ENCODE data around the gene PDE4B.
A peak's percentile ranks its signal among the peaks of the same experiment; 100 is the strongest.
"Not testable (repeated sequence)": the region's sequence is repeated elsewhere in the genome, so short reads cannot be mapped to it uniquely, and the experiment has no call there.

The PDE4B gene

GRCh38 chr1:66320231-66320630 is 527.5 kb downstream of the PDE4B start:
- DNase-seq = no peak

DNA sequence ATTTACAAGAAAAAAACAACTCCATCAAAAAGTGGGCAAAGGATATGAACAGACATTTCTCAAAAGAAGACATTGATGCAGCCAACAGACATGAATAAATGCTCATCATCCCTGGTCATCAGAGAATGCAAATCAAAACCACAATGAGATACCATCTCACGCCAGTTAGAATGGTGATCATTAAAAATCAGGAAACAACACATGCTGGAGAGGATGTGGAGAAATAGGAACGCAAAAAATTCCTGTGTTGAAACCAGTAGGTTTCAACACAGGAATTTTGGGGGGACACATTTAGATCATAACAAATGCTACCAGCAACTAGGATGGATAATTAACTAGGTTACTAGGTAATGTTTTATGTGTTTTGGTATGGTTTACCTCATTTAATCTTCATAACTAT is 529.8 kb downstream of the PDE4B start:
- DNase-seq = not testable (repeated sequence)

DNA sequence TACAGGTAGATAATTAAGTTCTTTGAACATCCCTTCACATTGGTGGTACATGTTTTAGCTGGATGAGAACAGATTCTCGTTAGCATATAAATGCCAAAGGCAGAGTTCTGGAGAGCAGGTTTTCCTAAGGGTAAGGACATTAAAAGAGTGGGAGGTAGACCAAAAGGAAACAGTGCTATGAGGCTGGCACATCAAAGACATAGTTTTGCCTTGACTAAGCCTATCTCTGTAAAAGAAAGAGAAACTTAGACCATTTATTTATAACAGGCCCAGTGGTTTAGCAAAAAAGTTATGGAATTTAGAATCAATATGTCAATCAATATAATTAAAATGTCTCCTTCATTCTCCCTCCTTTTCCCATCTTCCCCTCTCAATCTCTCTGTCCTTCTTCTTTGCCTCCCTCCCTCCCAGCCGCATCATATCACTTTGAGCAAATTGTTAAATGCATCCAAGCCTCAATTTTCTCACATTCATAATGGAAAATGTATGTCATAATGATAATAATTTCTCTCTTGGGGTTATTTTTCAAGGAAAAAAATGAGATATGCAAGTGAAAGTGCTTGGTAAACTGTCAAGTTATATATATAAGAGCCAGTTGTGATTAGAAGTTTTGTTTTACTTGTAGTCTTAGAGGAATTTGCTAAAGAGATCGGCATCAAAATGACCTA is 531.4 kb downstream of the PDE4B start:
- DNase-seq = no peak

GRCh38 chr1:66325594-66326380 is 533.1 kb downstream of the PDE4B start:
- DNase-seq = no peak

GRCh38 chr1:66326867-66327266 is 534.2 kb downstream of the PDE4B start:
- DNase-seq = no peak

GRCh38 chr1:66327588-66327987 is 534.9 kb downstream of the PDE4B start:
- no peak for DNase-seq

GRCh38 chr1:66328896-66329295 is 536.2 kb downstream of the PDE4B start:
- no peak for DNase-seq

- DNase-seq = peak; percentile 60
These were observed 538.0 kb downstream of the PDE4B start for GRCh38 chr1:66330722-66331141.

DNA sequence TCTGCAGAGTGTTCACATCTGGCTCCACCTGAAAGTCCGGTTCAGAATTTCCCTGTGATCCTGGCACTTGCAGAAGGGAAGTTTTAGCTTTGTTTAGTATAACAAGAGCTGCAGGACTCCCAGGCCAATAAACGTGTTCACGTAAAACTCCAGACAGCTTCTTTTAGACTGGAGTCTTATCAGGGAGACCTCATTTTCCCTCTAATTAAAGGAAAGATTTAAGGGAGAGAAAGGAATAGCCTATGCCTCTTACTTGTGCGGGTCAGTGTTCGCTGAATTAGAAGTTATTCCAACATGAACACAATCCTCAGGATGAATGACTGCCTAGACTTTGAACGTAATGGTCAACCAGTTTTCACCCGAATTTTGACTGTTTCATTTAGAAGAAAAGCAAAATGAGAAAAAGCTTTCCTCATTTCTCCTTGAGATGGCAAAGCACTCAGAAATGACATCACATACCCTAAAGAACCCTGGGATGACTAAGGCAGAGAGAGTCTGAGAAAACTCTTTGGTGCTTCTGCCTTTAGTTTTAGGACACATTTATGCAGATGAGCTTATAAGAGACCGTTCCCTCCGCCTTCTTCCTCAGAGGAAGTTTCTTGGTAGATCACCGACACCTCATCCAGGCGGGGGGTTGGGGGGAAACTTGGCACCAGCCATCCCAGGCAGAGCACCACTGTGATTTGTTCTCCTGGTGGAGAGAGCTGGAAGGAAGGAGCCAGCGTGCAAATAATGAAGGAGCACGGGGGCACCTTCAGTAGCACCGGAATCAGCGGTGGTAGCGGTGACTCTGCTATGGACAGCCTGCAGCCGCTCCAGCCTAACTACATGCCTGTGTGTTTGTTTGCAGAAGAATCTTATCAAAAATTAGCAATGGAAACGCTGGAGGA is 539.2 kb downstream of the PDE4B start:
- DNase-seq = peak; percentile 63

DNA sequence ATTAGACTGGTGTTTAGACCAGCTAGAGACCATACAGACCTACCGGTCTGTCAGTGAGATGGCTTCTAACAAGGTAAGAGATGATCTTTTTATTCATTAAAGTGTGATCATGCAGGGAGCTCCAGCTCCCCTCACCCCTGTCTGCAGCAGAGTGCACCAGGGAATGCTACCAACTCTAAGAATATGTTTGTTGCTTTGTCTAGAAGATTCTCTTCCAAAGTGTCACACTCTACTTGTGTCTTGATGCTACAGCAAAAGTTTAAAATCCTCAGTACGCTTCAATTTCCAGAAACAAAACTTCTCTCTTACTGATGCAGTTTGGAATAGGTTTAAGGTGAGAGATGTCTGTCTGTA is 539.8 kb downstream of the PDE4B start:
- DNase-seq = no peak

DNA sequence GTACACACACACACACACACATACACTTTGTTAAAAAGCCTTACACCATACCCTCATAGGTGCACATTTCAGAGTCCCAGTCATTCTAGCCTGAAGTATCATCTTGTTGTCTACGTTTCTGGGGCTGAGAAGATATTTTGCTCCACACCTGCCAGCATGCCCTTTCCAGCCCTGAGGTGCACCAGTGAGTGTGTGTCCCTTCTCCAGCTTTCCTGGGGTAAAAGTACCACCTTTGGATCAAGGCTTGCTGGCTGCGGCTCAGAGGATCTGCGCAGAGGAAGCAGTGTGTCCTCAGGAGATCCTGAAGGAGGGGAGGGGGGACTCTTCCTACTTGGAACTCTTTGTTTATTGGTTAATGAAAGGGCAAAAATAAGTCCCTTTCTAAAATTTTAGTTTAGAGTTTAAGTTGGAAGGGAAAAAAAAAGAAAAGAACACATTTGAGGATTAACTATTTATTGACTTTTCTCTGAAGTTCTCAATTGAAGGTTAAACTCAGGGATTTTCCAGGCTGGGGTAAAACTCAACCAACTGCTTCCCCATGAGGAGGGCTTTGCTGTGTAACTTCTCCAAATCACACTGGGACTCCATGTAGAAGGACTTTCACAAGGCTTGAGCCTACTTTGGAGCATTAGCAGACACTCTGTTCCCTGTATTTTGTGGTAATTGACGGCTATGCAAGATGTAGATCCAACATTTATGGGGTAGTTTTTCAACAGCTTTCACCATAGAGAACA is 540.9 kb downstream of the PDE4B start:
- no peak for DNase-seq

DNA sequence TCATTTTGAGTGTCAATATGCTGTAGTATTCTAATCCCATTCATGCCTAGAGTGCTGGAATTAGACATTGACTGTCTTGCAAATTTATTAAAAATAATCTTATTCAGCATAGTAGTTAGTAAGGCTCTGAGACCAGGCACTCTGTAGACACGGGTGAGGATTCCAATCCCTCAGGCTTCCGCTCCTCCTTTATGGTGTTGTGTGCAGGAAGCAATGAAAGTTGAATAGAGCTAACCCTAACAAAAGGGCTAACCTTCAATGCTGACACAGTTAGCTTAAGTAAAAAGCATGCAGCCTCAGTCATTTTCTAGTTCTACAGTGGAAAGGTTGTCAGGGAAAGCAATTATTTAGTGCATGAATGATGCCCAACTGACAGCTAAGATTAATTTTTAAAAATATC is 541.6 kb downstream of the PDE4B start:
- DNase-seq = no peak

DNA sequence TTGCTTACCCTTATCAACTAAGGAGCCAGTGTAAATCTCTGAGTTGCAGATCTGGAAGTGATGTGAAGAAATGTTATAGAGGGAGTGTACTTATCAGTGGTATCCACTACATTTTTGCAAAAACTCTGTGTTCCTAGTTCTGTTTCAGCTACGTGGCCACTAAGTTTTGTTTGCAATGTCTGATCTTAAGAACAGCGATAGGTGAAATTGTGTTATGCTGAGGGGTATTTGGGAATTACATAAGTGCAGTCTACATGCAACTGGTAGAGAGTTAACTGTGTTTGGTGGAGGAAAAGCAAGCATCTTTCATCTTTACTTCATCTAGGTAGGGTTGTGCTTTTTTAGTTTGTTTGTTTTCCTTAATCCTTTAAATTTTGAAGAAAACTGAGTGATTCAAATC is 542.4 kb downstream of the PDE4B start:
- no peak for DNase-seq

DNA sequence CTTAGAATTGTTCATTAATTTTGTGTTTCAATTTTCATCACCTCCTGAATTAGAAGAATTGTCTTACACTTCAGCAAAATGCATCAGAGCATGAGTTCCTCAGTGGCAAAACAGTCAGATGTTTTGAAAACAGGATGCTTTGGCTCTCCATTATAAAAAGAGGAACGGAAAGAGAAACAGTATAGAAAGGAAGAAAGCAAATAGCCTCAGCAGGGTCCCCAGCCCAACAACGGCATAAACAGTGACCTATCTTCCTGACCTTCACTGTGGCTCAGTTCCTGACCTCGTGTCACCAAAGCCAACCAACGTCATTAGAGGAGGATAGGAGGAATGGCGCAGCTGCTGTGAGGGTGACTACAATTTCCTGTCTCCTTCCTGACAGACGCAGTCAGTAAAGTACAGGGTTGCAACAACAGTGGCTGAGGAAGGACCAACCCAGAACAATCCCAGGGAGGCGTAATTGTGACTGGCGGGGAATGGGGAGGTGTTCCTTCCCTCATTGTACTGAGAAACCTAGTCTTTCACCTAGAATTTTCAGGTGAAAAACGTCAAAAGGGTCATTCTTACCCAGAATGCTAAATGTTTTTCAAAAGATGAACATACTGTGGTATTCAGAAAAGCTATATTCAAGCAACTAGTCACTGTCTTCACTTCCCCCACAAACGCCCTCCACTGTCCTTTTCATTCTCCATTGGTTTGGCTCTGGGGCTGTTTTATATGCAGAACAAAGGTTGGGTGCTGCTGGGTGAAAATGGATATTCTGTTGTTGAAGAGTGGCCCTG is 543.4 kb downstream of the PDE4B start:
- DNase-seq = peak; percentile 27

DNA sequence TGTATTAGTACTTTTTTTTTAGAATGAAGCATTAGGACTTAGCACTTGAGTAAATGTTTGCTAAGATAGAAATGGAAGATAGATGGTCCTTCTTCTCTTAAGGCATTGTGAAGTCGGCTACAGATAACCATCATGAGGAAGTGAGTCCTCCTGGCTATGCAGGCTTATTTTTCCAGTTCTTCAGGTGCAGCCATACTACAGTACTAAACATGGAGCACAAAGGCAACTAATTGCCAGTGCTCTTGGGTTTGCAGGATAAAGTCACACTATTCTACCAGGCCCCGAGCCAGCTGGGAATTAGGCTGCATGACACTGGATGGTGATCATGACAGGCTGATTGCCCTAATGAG is 543.9 kb downstream of the PDE4B start:
- DNase-seq = no peak

DNA sequence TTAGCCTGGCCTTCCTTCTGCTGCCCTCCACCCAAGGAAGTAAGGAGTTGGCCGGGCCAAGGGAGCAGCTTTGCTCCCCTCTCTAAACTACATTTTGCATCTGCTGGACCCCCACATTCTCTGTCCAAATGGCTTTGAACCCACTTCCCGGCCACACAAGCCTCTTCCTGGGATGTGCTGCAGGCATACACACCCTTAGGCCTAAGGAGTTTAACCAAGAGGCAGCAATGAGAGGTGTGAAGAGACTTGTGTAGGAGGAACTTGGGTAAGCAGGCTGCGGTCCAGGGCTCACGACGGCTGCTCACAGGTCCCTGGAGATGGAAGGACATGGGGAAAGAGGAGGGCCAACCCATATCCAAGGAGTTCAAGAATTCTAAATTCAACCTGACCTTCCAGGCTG is 544.6 kb downstream of the PDE4B start:
- no peak for DNase-seq

DNA sequence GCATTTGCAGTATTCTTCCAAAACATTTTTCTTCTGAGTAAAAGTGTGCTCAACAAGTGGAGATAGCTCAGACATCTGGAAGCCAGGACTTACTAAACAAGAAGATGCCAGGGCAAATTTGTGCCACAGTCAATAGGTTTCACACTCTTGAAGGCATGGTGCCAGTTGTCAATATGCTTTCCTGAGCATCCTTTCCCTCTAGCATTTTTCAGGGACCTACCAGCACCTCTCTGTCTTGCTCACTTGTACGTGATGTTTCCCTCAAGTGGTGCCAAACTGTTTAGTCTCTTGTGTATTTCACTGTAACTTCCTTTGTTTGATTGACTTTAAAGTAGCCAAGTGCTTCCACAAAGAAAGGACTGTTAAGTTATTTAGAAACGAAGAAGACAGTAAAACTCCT is 547.2 kb downstream of the PDE4B start:
- DNase-seq = no peak

DNA sequence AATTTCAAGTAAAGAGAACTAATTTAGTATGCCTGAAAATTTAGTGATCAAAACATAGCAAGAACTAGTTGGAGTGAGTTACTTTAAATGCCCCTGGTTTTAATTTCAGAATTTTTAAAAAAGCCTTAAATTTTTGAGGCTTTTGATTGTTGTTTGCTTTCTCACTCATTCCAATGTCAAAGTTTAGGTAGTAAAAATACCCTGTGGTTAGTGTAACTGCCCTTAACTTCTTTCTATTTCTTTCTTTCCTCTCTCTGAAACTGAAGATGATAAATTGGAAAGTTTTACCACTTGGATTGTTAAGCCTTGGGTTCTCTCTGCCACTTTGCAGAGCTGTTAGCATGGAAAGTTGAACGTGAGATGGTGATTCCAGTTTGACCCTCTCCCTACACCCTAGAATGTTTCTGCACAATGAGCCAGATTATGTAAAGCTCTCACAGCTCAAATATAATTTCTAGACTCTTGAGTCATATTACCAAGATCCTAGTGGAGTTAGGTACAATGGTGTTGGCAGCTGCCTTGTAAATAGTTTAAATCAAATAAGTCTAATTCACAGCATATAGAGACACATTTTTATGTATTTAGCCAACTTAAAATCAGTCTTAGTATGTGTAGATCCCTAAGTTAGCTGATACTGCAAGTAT is 548.9 kb downstream of the PDE4B start:
- DNase-seq = no peak

GRCh38 chr1:66342707-66343106 is 550.0 kb downstream of the PDE4B start:
- no peak for DNase-seq

DNA sequence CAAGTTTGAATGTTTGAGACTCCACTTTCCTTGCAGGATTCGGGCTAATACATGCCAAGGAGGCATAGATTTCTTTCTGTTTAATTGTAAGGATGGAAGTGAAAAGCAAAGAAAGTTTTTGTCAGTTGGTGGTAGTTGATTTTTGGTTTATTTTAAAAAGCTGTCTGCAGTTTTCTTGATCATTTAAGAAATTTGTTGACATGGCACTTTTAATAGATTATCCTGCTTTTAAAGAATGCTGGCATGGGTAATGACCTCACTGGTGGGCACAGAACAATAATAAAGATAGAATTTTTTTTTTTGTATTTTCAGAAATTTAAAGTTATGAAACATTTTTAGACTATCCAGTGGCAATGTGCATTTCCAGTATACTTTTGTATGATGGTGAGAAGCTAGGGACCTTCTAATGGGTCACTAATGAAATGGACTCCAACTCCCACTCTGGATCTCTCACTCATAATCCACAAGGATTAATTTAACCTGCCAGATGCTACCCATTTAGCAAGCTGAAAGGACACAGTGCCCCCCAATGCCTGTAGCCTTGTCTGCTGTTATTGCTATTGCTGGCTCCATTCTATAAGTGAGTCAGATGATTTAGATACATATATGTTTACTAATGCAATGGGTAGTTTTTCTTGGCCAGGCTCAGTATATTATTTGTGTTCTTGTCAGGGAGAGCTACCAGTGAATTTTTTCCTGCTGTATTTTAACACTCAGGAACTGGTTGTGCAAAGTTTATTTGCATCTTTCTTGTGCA is 551.1 kb downstream of the PDE4B start:
- DNase-seq = no peak

Measured in fibroblast of skin of back (primary cell).